Keratinocyte (primary cell): ENCODE data around the gene ZP2. TPM values are rescaled to one million over a fixed set of nuclear protein-coding genes. Genes with fewer than 3 reads are reported as not detected.

ENCODE experiments used
- DNase-seq: peaks from one replicate; pipeline ENCODE4 v3.0.0-alpha.2; 2011; ENCODE audit warnings: low read depth, missing footprints, low spot score
- FAIRE-seq: peaks from 2 replicates; lab custom pipeline; 2011; peaks lifted over from hg19 to GRCh38; lab: Jason Lieb, UNC
- H2AFZ ChIP-seq: 2 replicates; pipeline ENCODE4 v1.6.0; 2012; ENCODE audit warnings: low read length, control low read depth, inconsistent platforms; ENCODE audit not compliant: control insufficient read depth
- H3K27ac ChIP-seq: 2 replicates; pipeline ENCODE4 v1.5.1; 2011; ENCODE audit warnings: low read length; ENCODE audit not compliant: control insufficient read depth, insufficient read depth
- H3K27me3 ChIP-seq: 3 replicates; pipeline ENCODE4 v1.6.0; 2011; ENCODE audit warnings: low read length; ENCODE audit not compliant: control insufficient read depth, insufficient read depth; ENCODE audit errors: extremely low read depth
- H3K36me3 ChIP-seq, 2 experiments: 2 replicates in 1 of 2; 3 replicates in 1 of 2; pipeline ENCODE4 v1.5.1; 2011; ENCODE audit warnings: low read length in 2 of 2, mild to moderate bottlenecking in 1 of 2; ENCODE audit not compliant: control insufficient read depth in 2 of 2, insufficient read depth in 2 of 2; ENCODE audit errors: extremely low read depth in 1 of 2
- H3K4me1 ChIP-seq: 3 replicates; pipeline ENCODE4 v1.5.1; 2011; ENCODE audit warnings: low read length; ENCODE audit not compliant: control insufficient read depth, insufficient read depth; ENCODE audit errors: extremely low read depth
- H3K4me2 ChIP-seq: 3 replicates; pipeline ENCODE4 v1.6.0; 2011; ENCODE audit warnings: low read depth, low read length; ENCODE audit not compliant: control insufficient read depth, insufficient read depth; ENCODE audit errors: extremely low read depth
- H3K4me3 ChIP-seq, 3 experiments: fragments of 200-600 bp in 1 of 3; sonication (generic) in 1 of 3; 2 replicates in 2 of 3; 3 replicates in 1 of 3; pipeline ENCODE4 v1.5.1; 2011 to 2016; ENCODE audit warnings: low read length in 3 of 3, mild to moderate bottlenecking in 3 of 3, control low read depth in 2 of 3, inconsistent platforms in 1 of 3, low read depth in 1 of 3, mixed read lengths in 1 of 3, mixed run types in 1 of 3, moderate library complexity in 1 of 3; ENCODE audit not compliant: control insufficient read depth in 2 of 3, insufficient read depth in 2 of 3; ENCODE audit errors: extremely low read depth in 1 of 3
- H3K79me2 ChIP-seq: 2 replicates; pipeline ENCODE4 v1.6.0; 2012; ENCODE audit warnings: low read length; ENCODE audit not compliant: control insufficient read depth, insufficient read depth
- H3K9ac ChIP-seq: 3 replicates; pipeline ENCODE4 v1.6.0; 2011; ENCODE audit warnings: low read length; ENCODE audit not compliant: control insufficient read depth, insufficient read depth; ENCODE audit errors: extremely low read depth
- H3K9me1 ChIP-seq: 3 replicates; pipeline ENCODE4 v1.6.0; 2011; ENCODE audit warnings: low read length; ENCODE audit not compliant: control insufficient read depth, insufficient read depth; ENCODE audit errors: extremely low read depth
- H3K9me3 ChIP-seq: 2 replicates; pipeline ENCODE4 v1.5.1; 2012; ENCODE audit warnings: low read depth, low read length; ENCODE audit not compliant: control insufficient read depth
- H4K20me1 ChIP-seq: 3 replicates; pipeline ENCODE4 v1.6.0; 2011; ENCODE audit warnings: low read length; ENCODE audit not compliant: control insufficient read depth, insufficient read depth; ENCODE audit errors: extremely low read depth
- CTCF ChIP-seq, 3 experiments: IDR thresholded peaks in 1 of 3; conservative IDR thresholded peaks in 1 of 3; optimal IDR thresholded peaks in 1 of 3; 2 replicates in 2 of 3; 3 replicates in 1 of 3; pipeline versions ENCODE3 to v1.5.1; 2011; ENCODE audit warnings: low read length in 3 of 3, mild to moderate bottlenecking in 3 of 3, moderate library complexity in 2 of 3, control low read depth in 1 of 3, inconsistent platforms in 1 of 3; ENCODE audit not compliant: insufficient read depth in 2 of 3; ENCODE audit errors: extremely low read depth in 1 of 3
- EZH2 ChIP-seq: IDR thresholded peaks from one replicate; pipeline ENCODE4 v1.6.1; 2012; ENCODE audit warnings: inconsistent platforms, mild to moderate bottlenecking, low read length, moderate library complexity
- dilution Hi-C: fragments of 300-500 bp; cut with MboI; formaldehyde crosslinking; loops from one replicate; pipeline ENCODE4 v1.7.0; 2020; ENCODE audit warnings: low sequenced_read_pairs; ENCODE audit not compliant: extremely low pct_ligation_motif_present
- polyA plus RNA-seq, 5 experiments: library from polyadenylated mRNA; depleted of rRNA in 3 of 5; stranded (reverse) in 3 of 5; stranded (forward) in 1 of 5; unstranded in 1 of 5; fragments of >200 nt; gene quantifications; 1 replicate in 1 of 5; 2 replicates in 3 of 5; 3 replicates in 1 of 5; pipeline versions ENCODE4 v1.2.1 to v1.2.3, GENCODE V29; 2011 to 2012; ENCODE audit warnings: missing spikeins in 2 of 5, low read depth in 1 of 5, low replicate concordance in 1 of 5

The ZP2 gene
- polyA plus RNA-seq, 1 donor (not counting 4 experiments of a cell fraction or from before 2014, with no cell fraction given) = not detected

GRCh38 chr16:21184834-21185233 lies 26.5 kb downstream of the ZP2 start:
- no peak overlapping the region for H3K27ac ChIP-seq
- no peak overlapping the region for H3K4me3 ChIP-seq
- no peaks in the 10 kb centered on the region for H3K27me3 ChIP-seq
- DNase-seq = no peak
- H3K4me1 ChIP-seq = peaks cover 10% of the 10 kb centered on the region
- FAIRE-seq = no peak
- peaks cover 13 to 15% of the 10 kb centered on the region in 2 experiments for H3K36me3 ChIP-seq
- no peaks in the 10 kb centered on the region for H3K9me1 ChIP-seq
- dilution Hi-C loops = no loop called here
- no peaks in the 10 kb centered on the region for H3K79me2 ChIP-seq
- H4K20me1 ChIP-seq = no peaks in the 10 kb centered on the region
- H3K9me3 ChIP-seq = no peaks in the 10 kb centered on the region
- H3K9ac ChIP-seq = no peak overlapping the region
- no peak overlapping the region for H2AFZ ChIP-seq
- H3K4me2 ChIP-seq = no peak overlapping the region
- TF ChIP-seq CTCF (optimal IDR thresholded peaks at IDR 0.05 in 1 of 3, IDR thresholded peaks at IDR 0.05 in 1 of 3, conservative IDR thresholded peaks at IDR 0.05 in 1 of 3; ENCODE audit: extremely low read depth in 1 of 3, insufficient read depth in 2 of 3, low read length in 3 of 3) (no peak), EZH2 (no peak)

- no peaks in the 10 kb centered on the region for H3K9me3 ChIP-seq
- H4K20me1 ChIP-seq = no peaks in the 10 kb centered on the region
- no peak for DNase-seq
- no peak overlapping the region for H3K9ac ChIP-seq
- H3K4me1 ChIP-seq = peaks cover 10% of the 10 kb centered on the region
- H3K36me3 ChIP-seq = peaks cover 21 to 22% of the 10 kb centered on the region in 2 experiments
- no peak overlapping the region for H3K4me2 ChIP-seq
- H3K79me2 ChIP-seq = no peaks in the 10 kb centered on the region
- H3K9me1 ChIP-seq = no peaks in the 10 kb centered on the region
- no peak for FAIRE-seq
- no peak overlapping the region for H2AFZ ChIP-seq
- dilution Hi-C loops = no loop called here
- H3K4me3 ChIP-seq = no peak overlapping the region
- TF ChIP-seq EZH2 (no peak), CTCF (optimal IDR thresholded peaks at IDR 0.05 in 1 of 3, IDR thresholded peaks at IDR 0.05 in 1 of 3, conservative IDR thresholded peaks at IDR 0.05 in 1 of 3; ENCODE audit: extremely low read depth in 1 of 3, insufficient read depth in 2 of 3, low read length in 3 of 3) (no peak)
- H3K27me3 ChIP-seq = no peaks in the 10 kb centered on the region
- H3K27ac ChIP-seq = no peak overlapping the region
Observed at GRCh38 chr16:21183995-21184394, 27.4 kb downstream of the ZP2 start.
